Lower leg skin (tissue), 4 donors: Measurements from ENCODE around the gene DGKH. TPM values are rescaled to one million over a fixed set of nuclear protein-coding genes. Genes with fewer than 3 reads are reported as not detected.

ENCODE experiments used
- DNase-seq, 2 donors: peaks; one replicate each; pipeline ENCODE4 v3.0.0-alpha.2; 2019; ENCODE audit warnings: low spot score in 2 of 2
- H3K4me3 ChIP-seq: fragments of 200-600 bp; sonication (generic); 2 replicates; pipeline ENCODE4 v1.5.1; 2017; ENCODE audit warnings: mild to moderate bottlenecking, low read depth; ENCODE audit not compliant: poor library complexity, severe bottlenecking
- CTCF ChIP-seq, 3 donors: fragments of 450-650 bp; IDR thresholded peaks; one replicate each; pipeline ENCODE4 v1.5.1; 2016; ENCODE audit warnings: antibody characterized with exemption in 3 of 3, mild to moderate bottlenecking in 3 of 3, moderate library complexity in 2 of 3
- POLR2A ChIP-seq, 2 donors: fragments of 450-650 bp; IDR thresholded peaks; one replicate each; pipeline ENCODE4 v1.6.1; 2016 to 2017; ENCODE audit warnings: antibody characterized with exemption in 2 of 2, mild to moderate bottlenecking in 1 of 2, moderate library complexity in 1 of 2
- WGBS, 2 donors: methylation state at CpG; one replicate each; pipeline ENCODE4 v1.1.5; 2018; 5-methylcytosine and 5-hydroxymethylcytosine counted together
- intact Hi-C: fragments of 100-400 bp; cut with DNase I; formaldehyde crosslinking; loops from one replicate; pipeline ENCODE4 v1.15.0; 2023; ENCODE audit warnings: low total_unique reads
- total RNA-seq, 4 donors: library from RNA; depleted of rRNA; stranded (reverse); fragments of >200 nt; gene quantifications; one replicate each; pipeline ENCODE4 v1.1.0, GENCODE V29; 2016

Gene DGKH
- total RNA-seq, 4 donors from 2014 or later, result 8.8 to 17.0 (median 10.9) TPM

- 86 to 87% methylated on average over 19 of the region's 19 CpGs for WGBS, 2 donors
- TF ChIP-seq POLR2A (IDR thresholded peaks at IDR 0.05), result no peak
- no peak for TF ChIP-seq CTCF (IDR thresholded peaks at IDR 0.05)
- intact Hi-C loops, result no loop called here
- DNase-seq, result no peak
- H3K4me3 ChIP-seq, result no peak overlapping the region
Measured at GRCh38 chr13:42038661-42039456, 9.6 kb upstream of the DGKH start.

GRCh38 chr13:42039457-42039945 is 8.9 kb upstream of the DGKH start:
- no peak for DNase-seq
- no peak for TF ChIP-seq CTCF (IDR thresholded peaks at IDR 0.05)
- TF ChIP-seq POLR2A (IDR thresholded peaks at IDR 0.05), result no peak
- 25 to 33% methylated on average over 14 of the region's 14 CpGs for WGBS, 2 donors
- peak overlapping the region; percentile 71 for H3K4me3 ChIP-seq
- intact Hi-C loops, result no loop called here

- intact Hi-C loops, result loop anchor here (10.0 kb wide), 1 partner anchor 75 kb away; the partner anchor contains the start of gene VWA8
- peak overlapping the region; percentile 71 for H3K4me3 ChIP-seq
- no peak for TF ChIP-seq CTCF (IDR thresholded peaks at IDR 0.05)
- peak; percentile 86 to 98 for DNase-seq
- 0 to 1% methylated on average over 36 to 59 of the region's 91 CpGs for WGBS, 2 donors
Measured at GRCh38 chr13:42039946-42040729, 8.3 kb upstream of the DGKH start.

- no peak for TF ChIP-seq POLR2A (IDR thresholded peaks at IDR 0.05)
- TF ChIP-seq CTCF (IDR thresholded peaks at IDR 0.05), result no peak
- intact Hi-C loops, result loop anchor here (10.0 kb wide), 1 partner anchor 76 kb away; the partner anchor contains the start of gene VWA8
- 0 to 2% methylated on average over 2 to 13 of the region's 49 CpGs for WGBS, 2 donors
- no peak for DNase-seq
- H3K4me3 ChIP-seq, result peak overlapping the region; percentile 71
Measured at GRCh38 chr13:42040730-42041010, 7.8 kb upstream of the DGKH start.

GRCh38 chr13:42041011-42041683 is 7.3 kb upstream of the DGKH start:
- WGBS, 2 donors, result 0% methylated on average over 38 to 39 of the region's 58 CpGs
- intact Hi-C loops, result loop anchor here (10.0 kb wide), 1 partner anchor 76 kb away; the partner anchor contains the start of gene VWA8
- peak overlapping the region; percentile 71 for H3K4me3 ChIP-seq
- TF ChIP-seq POLR2A (IDR thresholded peaks at IDR 0.05) (no peak), CTCF (IDR thresholded peaks at IDR 0.05) (no peak)
- DNase-seq, result peak; percentile 31 to 90
